ENCODE measurements around the gene FDXR. TPM values are rescaled to one million over a fixed set of nuclear protein-coding genes. Genes with fewer than 3 reads are reported as not detected.

Gene FDXR
- total RNA-seq, 1 donor from 2014 or later: 34.2 TPM

DNA sequence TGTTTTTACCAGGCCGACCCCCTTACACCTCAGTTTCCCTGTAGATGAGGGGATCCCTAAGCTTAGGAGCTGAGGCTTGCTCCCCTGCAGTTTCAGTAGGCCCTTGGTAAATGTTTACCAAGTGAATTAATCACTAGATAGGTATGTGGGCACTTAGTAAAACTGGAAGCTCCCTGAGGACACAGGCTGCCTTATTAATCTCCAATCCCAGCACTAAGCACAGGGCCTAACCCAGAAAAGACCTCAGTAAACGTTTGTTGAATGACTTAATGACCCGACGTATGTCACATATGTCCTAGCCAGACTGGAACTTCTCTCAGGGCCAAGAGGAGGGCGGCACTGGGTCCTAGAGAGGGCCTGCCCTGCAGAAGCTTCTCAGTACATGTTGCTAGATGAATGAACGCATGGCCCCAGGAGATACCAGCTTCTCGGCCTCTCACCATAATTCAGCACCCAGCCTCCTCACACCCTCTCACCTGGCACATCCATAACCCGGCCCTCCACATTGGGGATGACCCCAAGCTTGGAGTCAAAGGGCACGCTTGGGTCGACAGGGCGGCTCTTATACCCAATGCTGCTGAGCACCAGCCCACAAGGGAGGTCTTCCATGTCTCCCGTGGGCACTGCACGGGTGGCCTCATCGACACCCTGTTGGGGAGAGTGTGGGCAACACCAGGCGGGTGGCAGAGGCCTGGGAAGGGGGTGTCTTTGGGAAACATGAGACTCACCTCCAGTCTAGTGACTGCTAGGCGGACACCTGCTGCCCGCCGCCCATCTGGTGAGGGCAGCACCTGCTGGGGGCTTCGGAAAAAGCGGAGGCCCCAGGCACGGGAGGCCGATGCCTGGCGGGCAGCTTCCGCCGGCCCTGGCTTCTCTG is 9.1 kb downstream of the FDXR start:
- H3K36me3 ChIP-seq (ENCODE audit: insufficient read depth, low read length): peaks cover 3% of the 10 kb centered on the region
- no peaks in the 10 kb centered on the region for H3K79me2 ChIP-seq (ENCODE audit: insufficient read depth, low read length)
- Mint-ChIP-seq H3K9me3 (ENCODE audit: unreplicated experiment) (no peaks in the 10 kb centered on the region), H3K27me3 (ENCODE audit: low read depth, unreplicated experiment) (peaks cover 13% of the 10 kb centered on the region), H3K4me1 (ENCODE audit: low read depth, unreplicated experiment) (peaks cover 4% of the 10 kb centered on the region), H3K27ac (ENCODE audit: unreplicated experiment) (no peak overlapping the region), H3K4me3 (ENCODE audit: unreplicated experiment) (no peak overlapping the region), H3K36me3 (ENCODE audit: low read depth, unreplicated experiment) (peaks cover 14% of the 10 kb centered on the region)
- H3K4me3 ChIP-seq (ENCODE audit: insufficient read depth, low read depth, low read length): no peak overlapping the region
- no peaks in the 10 kb centered on the region for H3K9me3 ChIP-seq (ENCODE audit: insufficient read depth, low read depth, low read length)
- no peak for DNase-seq (ENCODE audit: low read depth)
- no peak overlapping the region for H3K27ac ChIP-seq (ENCODE audit: low read depth, low read length)
- no peak overlapping the region for H3K4me2 ChIP-seq (ENCODE audit: low read length)
- TF ChIP-seq EZH2 (IDR thresholded peaks at IDR 0.05; ENCODE audit: insufficient read depth, low read length): no peak
- peaks cover 58% of the 10 kb centered on the region for H4K20me1 ChIP-seq (ENCODE audit: insufficient read depth, low read length)
- H2AFZ ChIP-seq (ENCODE audit: low read depth, low read length): no peak overlapping the region
- FAIRE-seq: no peak
- H3K27me3 ChIP-seq (ENCODE audit: insufficient read depth, low read length): peaks cover 23% of the 10 kb centered on the region
- H3K4me1 ChIP-seq (ENCODE audit: insufficient read depth, low read length): peaks cover 4% of the 10 kb centered on the region
- H3K9ac ChIP-seq (ENCODE audit: low read length): no peak overlapping the region

DNA sequence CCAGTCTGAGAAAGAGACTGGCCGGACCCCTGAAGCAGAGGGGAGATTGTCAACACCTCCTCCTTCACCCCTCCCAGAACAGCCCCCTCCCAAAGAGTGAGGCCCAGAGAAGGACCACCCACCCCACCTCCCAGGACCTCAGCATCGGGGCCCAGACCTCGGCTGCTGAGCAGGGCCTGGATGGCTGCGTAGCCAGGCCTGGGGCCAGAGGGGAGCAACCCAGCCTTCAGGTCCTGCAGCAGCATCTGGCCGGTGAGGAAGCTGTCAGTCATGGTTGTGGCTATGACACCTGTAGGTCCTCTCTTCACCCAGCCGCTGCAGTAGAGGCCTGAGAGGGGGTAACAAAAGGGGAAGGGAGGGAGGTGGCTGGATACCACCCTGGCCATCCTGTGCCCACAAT is 9.9 kb downstream of the FDXR start:
- peaks cover 52% of the 10 kb centered on the region for H4K20me1 ChIP-seq (ENCODE audit: insufficient read depth, low read length)
- no peak overlapping the region for H3K4me2 ChIP-seq (ENCODE audit: low read length)
- H3K27ac ChIP-seq (ENCODE audit: low read depth, low read length): no peak overlapping the region
- DNase-seq (ENCODE audit: low read depth) (no peak), FAIRE-seq (no peak)
- no peaks in the 10 kb centered on the region for H3K79me2 ChIP-seq (ENCODE audit: insufficient read depth, low read length)
- TF ChIP-seq, protein P1, sequence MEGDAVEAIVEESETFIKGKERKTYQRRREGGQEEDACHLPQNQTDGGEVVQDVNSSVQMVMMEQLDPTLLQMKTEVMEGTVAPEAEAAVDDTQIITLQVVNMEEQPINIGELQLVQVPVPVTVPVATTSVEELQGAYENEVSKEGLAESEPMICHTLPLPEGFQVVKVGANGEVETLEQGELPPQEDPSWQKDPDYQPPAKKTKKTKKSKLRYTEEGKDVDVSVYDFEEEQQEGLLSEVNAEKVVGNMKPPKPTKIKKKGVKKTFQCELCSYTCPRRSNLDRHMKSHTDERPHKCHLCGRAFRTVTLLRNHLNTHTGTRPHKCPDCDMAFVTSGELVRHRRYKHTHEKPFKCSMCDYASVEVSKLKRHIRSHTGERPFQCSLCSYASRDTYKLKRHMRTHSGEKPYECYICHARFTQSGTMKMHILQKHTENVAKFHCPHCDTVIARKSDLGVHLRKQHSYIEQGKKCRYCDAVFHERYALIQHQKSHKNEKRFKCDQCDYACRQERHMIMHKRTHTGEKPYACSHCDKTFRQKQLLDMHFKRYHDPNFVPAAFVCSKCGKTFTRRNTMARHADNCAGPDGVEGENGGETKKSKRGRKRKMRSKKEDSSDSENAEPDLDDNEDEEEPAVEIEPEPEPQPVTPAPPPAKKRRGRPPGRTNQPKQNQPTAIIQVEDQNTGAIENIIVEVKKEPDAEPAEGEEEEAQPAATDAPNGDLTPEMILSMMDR (IDR thresholded peaks at IDR 0.05; ENCODE audit: insufficient read depth, low read depth, low read length): no peak
- no peak for TF ChIP-seq EZH2 (IDR thresholded peaks at IDR 0.05; ENCODE audit: insufficient read depth, low read length)
- peaks cover 17% of the 10 kb centered on the region for H3K27me3 Mint-ChIP-seq (ENCODE audit: low read depth, unreplicated experiment)
- peaks cover 12% of the 10 kb centered on the region for H3K36me3 Mint-ChIP-seq (ENCODE audit: low read depth, unreplicated experiment)
- H3K4me3 ChIP-seq (ENCODE audit: insufficient read depth, low read depth, low read length): no peak overlapping the region
- no peak overlapping the region for H2AFZ ChIP-seq (ENCODE audit: low read depth, low read length)
- no peak overlapping the region for H3K27ac Mint-ChIP-seq (ENCODE audit: unreplicated experiment)
- H3K4me3 Mint-ChIP-seq (ENCODE audit: unreplicated experiment): no peak overlapping the region
- no peaks in the 10 kb centered on the region for H3K9me3 Mint-ChIP-seq (ENCODE audit: unreplicated experiment)
- H3K4me1 ChIP-seq (ENCODE audit: insufficient read depth, low read length): no peaks in the 10 kb centered on the region
- peaks cover 3% of the 10 kb centered on the region for H3K36me3 ChIP-seq (ENCODE audit: insufficient read depth, low read length)
- H3K27me3 ChIP-seq (ENCODE audit: insufficient read depth, low read length): peaks cover 27% of the 10 kb centered on the region
- no peak overlapping the region for H3K9ac ChIP-seq (ENCODE audit: low read length)
- H3K4me1 Mint-ChIP-seq (ENCODE audit: low read depth, unreplicated experiment): peaks cover 1% of the 10 kb centered on the region
- H3K9me3 ChIP-seq (ENCODE audit: insufficient read depth, low read depth, low read length): no peaks in the 10 kb centered on the region

DNA sequence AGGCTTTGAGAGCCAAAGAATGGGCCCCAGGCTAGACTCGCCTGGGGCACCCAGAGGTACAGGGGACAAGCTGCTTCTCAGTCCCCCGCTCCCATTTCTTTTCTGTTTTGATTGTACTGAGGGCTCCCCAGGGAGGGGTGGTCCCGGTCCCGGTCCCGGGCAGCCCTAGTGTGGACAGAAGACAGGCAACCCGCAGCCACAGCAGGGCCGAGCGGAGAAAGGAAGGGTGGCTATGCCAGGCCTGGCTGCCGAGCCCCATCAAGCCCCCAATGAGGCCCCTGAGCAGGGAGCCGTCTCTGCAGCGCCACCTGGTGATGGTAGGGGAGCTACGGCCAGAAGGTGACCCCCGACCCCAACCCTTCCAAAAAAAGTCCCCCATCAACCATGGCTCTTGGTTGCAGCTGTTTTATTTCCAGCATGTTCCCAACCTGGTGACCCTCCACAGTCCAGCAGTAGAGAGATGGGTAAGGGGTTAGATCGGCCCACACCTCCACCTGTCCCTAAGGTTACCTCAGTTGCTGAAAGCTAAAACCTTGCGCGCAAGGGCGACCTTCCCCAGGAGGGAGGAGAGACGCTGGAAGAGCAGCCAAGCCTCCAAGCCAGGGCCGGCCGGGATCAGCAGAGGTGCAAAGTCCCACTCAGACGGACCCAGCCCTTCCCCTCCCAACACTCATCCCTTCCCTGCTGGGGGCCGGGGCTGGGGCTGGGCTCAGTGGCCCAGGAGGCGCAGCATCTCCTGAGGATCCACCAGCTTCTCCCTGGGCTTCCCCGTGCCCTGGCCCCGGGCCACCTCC is 10.5 kb downstream of the FDXR start:
- no peaks in the 10 kb centered on the region for H3K9me3 Mint-ChIP-seq (ENCODE audit: unreplicated experiment)
- peaks cover 3% of the 10 kb centered on the region for H3K36me3 ChIP-seq (ENCODE audit: insufficient read depth, low read length)
- no peak overlapping the region for H3K27ac Mint-ChIP-seq (ENCODE audit: unreplicated experiment)
- DNase-seq (ENCODE audit: low read depth) (no peak), FAIRE-seq (no peak)
- no peak overlapping the region for H3K9ac ChIP-seq (ENCODE audit: low read length)
- no peaks in the 10 kb centered on the region for H3K79me2 ChIP-seq (ENCODE audit: insufficient read depth, low read length)
- H3K4me1 Mint-ChIP-seq (ENCODE audit: low read depth, unreplicated experiment): peaks cover 2% of the 10 kb centered on the region
- H3K4me3 Mint-ChIP-seq (ENCODE audit: unreplicated experiment): peak overlapping the region; percentile 8
- H3K36me3 Mint-ChIP-seq (ENCODE audit: low read depth, unreplicated experiment): peaks cover 12% of the 10 kb centered on the region
- H3K4me2 ChIP-seq (ENCODE audit: low read length): no peak overlapping the region
- peaks cover 46% of the 10 kb centered on the region for H4K20me1 ChIP-seq (ENCODE audit: insufficient read depth, low read length)
- peaks cover 23% of the 10 kb centered on the region for H3K27me3 Mint-ChIP-seq (ENCODE audit: low read depth, unreplicated experiment)
- TF ChIP-seq EZH2 (IDR thresholded peaks at IDR 0.05; ENCODE audit: insufficient read depth, low read length): peak; percentile 41
- TF ChIP-seq, protein P1 (IDR thresholded peaks at IDR 0.05; ENCODE audit: insufficient read depth, low read depth, low read length): peak; percentile 48
- no peak overlapping the region for H2AFZ ChIP-seq (ENCODE audit: low read depth, low read length)
- H3K4me1 ChIP-seq (ENCODE audit: insufficient read depth, low read length): no peaks in the 10 kb centered on the region
- peaks cover 33% of the 10 kb centered on the region for H3K27me3 ChIP-seq (ENCODE audit: insufficient read depth, low read length)
- no peak overlapping the region for H3K27ac ChIP-seq (ENCODE audit: low read depth, low read length)
- H3K4me3 ChIP-seq (ENCODE audit: insufficient read depth, low read depth, low read length): no peak overlapping the region
- no peaks in the 10 kb centered on the region for H3K9me3 ChIP-seq (ENCODE audit: insufficient read depth, low read depth, low read length)

Data from astrocyte (in vitro differentiated cells and primary cell).